HCT116 (cell line): Measurements from ENCODE around the gene FRMD4A. TPM values are rescaled to one million over a fixed set of nuclear protein-coding genes. Genes with fewer than 3 reads are reported as not detected.

Source experiments
- ATAC-seq: fragments of 200-7000 bp; cut with Tn5 transposase; 2 replicates; pipeline ENCODE4 v1.9.1; 2020; ENCODE audit warnings: mild to moderate bottlenecking, moderate library complexity
- BruUV-seq: library from RNA; stranded (reverse); fragments of 400-500 nt; replicated peaks from 2 replicates; lab custom pipeline; 2021; lab: Mats Ljungman, UMichigan
- CTCF ChIA-PET: fragments of 300-600 bp; sonication (Branson Sonifier 250); formaldehyde crosslinking; loops from one replicate; lab custom pipeline; 2021; ENCODE audit warnings: antibody characterized with exemption; lab: Charles Lee
- POLR2A ChIA-PET: fragments of 300-600, 350-600 bp; sonication (Branson Sonifier 250); formaldehyde crosslinking; loops from one replicate; lab custom pipeline; 2021; ENCODE audit warnings: antibody characterized with exemption; lab: Charles Lee
- RAD21 ChIA-PET, 2 experiments: fragments of 300-600 bp; sonication (Branson Sonifier 250); formaldehyde crosslinking; loops; one replicate each; lab custom pipeline; 2023; ENCODE audit warnings: low total read pairs in 2 of 2; ENCODE audit not compliant: uncharacterized antibody in 2 of 2, unreplicated experiment in 2 of 2, low non-redundant PET in 1 of 2; lab: Charles Lee
- DNase-seq: peaks from one replicate; pipeline ENCODE4 v3.0.0-alpha.2; 2010; ENCODE audit warnings: low read depth, low spot score
- H2AFZ ChIP-seq: fragments of 200-600 bp; shearing (Covaris generic), sonication (generic); 2 replicates; pipeline ENCODE4 v1.6.1; 2017; ENCODE audit warnings: low read depth, mixed run types, mixed read lengths, antibody characterized with exemption, low read length; ENCODE audit not compliant: poor library complexity, severe bottlenecking
- H3K27ac ChIP-seq: 2 replicates; pipeline ENCODE4 v1.5.1; 2012; ENCODE audit warnings: low read depth, low read length
- H3K27me3 ChIP-seq: fragments of 200-600 bp; sonication (generic); 2 replicates; pipeline ENCODE4 v1.6.1; 2016; ENCODE audit warnings: mixed run types, low read length, mixed read lengths; ENCODE audit not compliant: insufficient read depth
- H3K36me3 ChIP-seq, 2 experiments: fragments of 200-500 bp in 1 of 2; fragments of 200-600 bp in 1 of 2; sonication (Bioruptor generic) in 1 of 2; sonication (generic) in 1 of 2; 2 replicates each; pipeline versions ENCODE4 v1.5.1 to v1.6.1; 2014 to 2016; ENCODE audit warnings: low read length in 2 of 2, inconsistent platforms in 1 of 2, mixed read lengths in 1 of 2, mixed run types in 1 of 2; ENCODE audit not compliant: insufficient read depth in 2 of 2, control insufficient read depth in 1 of 2
- H3K4me1 ChIP-seq, 2 experiments: fragments of 200-600 bp in 1 of 2; sonication (generic) in 1 of 2; 2 replicates each; pipeline versions ENCODE4 v1.5.1 to v1.6.1; 2012 to 2017; ENCODE audit warnings: low read length in 2 of 2, inconsistent platforms in 1 of 2, mild to moderate bottlenecking in 1 of 2, mixed read lengths in 1 of 2, mixed run types in 1 of 2, moderate library complexity in 1 of 2; ENCODE audit not compliant: insufficient read depth in 2 of 2, control insufficient read depth in 1 of 2
- H3K4me2 ChIP-seq: fragments of 200-600 bp; sonication (generic); 2 replicates; pipeline ENCODE4 v1.6.1; 2017; ENCODE audit warnings: mixed run types, low read length, mixed read lengths
- H3K4me3 ChIP-seq, 2 experiments: fragments of 200-600 bp in 1 of 2; sonication (generic) in 1 of 2; replicated peaks in 1 of 2; 2 replicates each; pipeline ENCODE4 v1.5.1; 2011 to 2016; ENCODE audit warnings: low read length in 2 of 2, control low read depth in 1 of 2, low read depth in 1 of 2, mild to moderate bottlenecking in 1 of 2, mixed read lengths in 1 of 2, mixed run types in 1 of 2
- H3K79me2 ChIP-seq: fragments of 200-600 bp; sonication (generic); 2 replicates; pipeline ENCODE4 v1.6.1; 2017; ENCODE audit warnings: mild to moderate bottlenecking, mixed run types, low read length, moderate library complexity, mixed read lengths; ENCODE audit not compliant: insufficient read depth
- H3K9ac ChIP-seq: fragments of 200-600 bp; sonication (generic); 2 replicates; pipeline ENCODE4 v1.6.1; 2016; ENCODE audit warnings: low read length, mixed read lengths
- H3K9me2 ChIP-seq: fragments of 200-600 bp; sonication (generic), shearing (Covaris generic); 2 replicates; pipeline ENCODE4 v1.6.1; 2017; ENCODE audit warnings: mixed run types, mild to moderate bottlenecking, moderate library complexity; ENCODE audit not compliant: insufficient read depth
- H3K9me3 ChIP-seq, 2 experiments: fragments of 200-500 bp in 1 of 2; fragments of 200-600 bp in 1 of 2; sonication (Bioruptor generic) in 1 of 2; sonication (generic) in 1 of 2; 2 replicates each; pipeline ENCODE4 v1.6.1; 2014 to 2017; ENCODE audit warnings: low read length in 2 of 2, mixed read lengths in 2 of 2, inconsistent platforms in 1 of 2, low read depth in 1 of 2, mild to moderate bottlenecking in 1 of 2, mixed run types in 1 of 2, moderate library complexity in 1 of 2; ENCODE audit not compliant: control insufficient read depth in 1 of 2, insufficient read depth in 1 of 2
- H4K20me1 ChIP-seq: fragments of 200-600 bp; sonication (generic), shearing (Covaris generic); 2 replicates; pipeline ENCODE4 v1.6.1; 2017; ENCODE audit warnings: mixed run types, mild to moderate bottlenecking, moderate library complexity; ENCODE audit not compliant: insufficient read depth
- CEBPB ChIP-seq: IDR thresholded peaks from 2 replicates; pipeline ENCODE4 v1.6.1; 2012; ENCODE audit warnings: low read depth
- ELF1 ChIP-seq: IDR thresholded peaks from 2 replicates; pipeline ENCODE4 v1.6.1; 2012; ENCODE audit warnings: low read depth, borderline replicate concordance
- JUND ChIP-seq: IDR thresholded peaks from 2 replicates; pipeline ENCODE4 v1.6.1; 2012
- REST ChIP-seq: IDR thresholded peaks from 2 replicates; pipeline ENCODE4 v1.6.1; 2012; ENCODE audit warnings: low read depth
- SIN3A ChIP-seq: IDR thresholded peaks from 2 replicates; pipeline ENCODE4 v1.6.1; 2012; ENCODE audit warnings: low read depth
- SP1 ChIP-seq: IDR thresholded peaks from 2 replicates; pipeline ENCODE4 v1.6.1; 2012; ENCODE audit warnings: low read depth
- YY1 ChIP-seq: IDR thresholded peaks from 2 replicates; pipeline ENCODE4 v1.6.1; 2011; ENCODE audit warnings: low read length, low read depth, moderate library complexity, mild to moderate bottlenecking; ENCODE audit not compliant: insufficient replicate concordance; ENCODE audit errors: extremely low read depth
- ZBTB33 ChIP-seq: IDR thresholded peaks from 2 replicates; pipeline ENCODE4 v1.6.1; 2011; ENCODE audit warnings: mild to moderate bottlenecking, low read length, moderate library complexity; ENCODE audit not compliant: insufficient replicate concordance; ENCODE audit errors: extremely low read depth
- intact Hi-C: fragments of 100-400 bp; cut with micrococcal nuclease; formaldehyde crosslinking; loops from 2 replicates; pipeline ENCODE4 v1.10.0; 2022
- total RNA-seq: library from RNA; stranded (reverse); gene quantifications from one replicate; pipeline ENCODE4 v1.2.1, GENCODE V29; 2021; ENCODE audit not compliant: unreplicated experiment

Gene FRMD4A
- total RNA-seq, 1 experiment from 2014 or later = 0.20 TPM

GRCh38 chr10:13834581-13835286 is 496.0 kb downstream of the FRMD4A start:
- BruUV-seq = no TSS peak

More at GRCh38 chr10:13834581-13835286, 496.0 kb downstream of the FRMD4A start:
- Histone ChIP-seq H3K9me3 (no peaks in the 10 kb centered on the region), H3K9ac (no peak overlapping the region), H2AFZ (no peak overlapping the region), H3K4me3 (no peak overlapping the region), H4K20me1 (no peaks in the 10 kb centered on the region)
- intact Hi-C loops = no loop called here
- POLR2A ChIA-PET = no interaction called here
- TF ChIP-seq YY1 = no peak
- TF ChIP-seq REST = no peak
- no peak for TF ChIP-seq SIN3A
- TF ChIP-seq CEBPB = no peak
- no peak for TF ChIP-seq ELF1
- no peak for TF ChIP-seq SP1
- TF ChIP-seq ZBTB33 = no peak
- TF ChIP-seq JUND = no peak
- TF ChIP-seq, all 23 proteins: peak for 0
- CTCF ChIA-PET = no interaction called here
- peaks cover 0 to 5% of the 10 kb centered on the region in 2 experiments; a peak in 1 of 4 replicates for H3K4me1 ChIP-seq
- RAD21 ChIA-PET = no interaction called here
- H3K79me2 ChIP-seq = no peaks in the 10 kb centered on the region
- no peak overlapping the region for H3K4me2 ChIP-seq
- no peaks in the 10 kb centered on the region for H3K9me2 ChIP-seq
- H3K27me3 ChIP-seq = no peaks in the 10 kb centered on the region
- no peak overlapping the region for H3K27ac ChIP-seq
- no peaks in the 10 kb centered on the region for H3K36me3 ChIP-seq
- ATAC-seq (no peak), DNase-seq (no peak)
